ENCODE results near the gene ARL14EP. TPM values are rescaled to one million over a fixed set of nuclear protein-coding genes. Genes with fewer than 3 reads are reported as not detected.

The ARL14EP gene
- total and polyA plus RNA-seq, 4 donors = 19.0 to 23.7 (median 20.2) TPM

GRCh38 chr11:30358536-30358935 lies 35.6 kb downstream of the ARL14EP start:
- no peaks in the 10 kb centered on the region for H3K27me3 ChIP-seq (ENCODE audit: control insufficient read depth in 1 of 2, insufficient read depth in 2 of 2, low read length in 1 of 2)
- H3K4me3 ChIP-seq (ENCODE audit: low read length in 2 of 2) = no peak overlapping the region
- ATAC-seq (ENCODE audit: low FRiP score) (no peak), DNase-seq (no peak)
- intact Hi-C loops (cut with DNase I) = no loop called here
- H3K36me3 ChIP-seq (ENCODE audit: control insufficient read depth in 1 of 2, insufficient read depth in 2 of 2, low read length in 1 of 2) = no peaks in the 10 kb centered on the region
- H3K4me1 ChIP-seq (ENCODE audit: control insufficient read depth in 1 of 2, insufficient read depth in 2 of 2, low read length in 2 of 2) = no peaks in the 10 kb centered on the region
- H3K9me3 ChIP-seq (ENCODE audit: control insufficient read depth, low read length) = no peaks in the 10 kb centered on the region
- 29 to 43% methylated on average over 2 of the region's 2 CpGs for WGBS, 2 donors
- H3K27ac ChIP-seq (ENCODE audit: low read depth in 1 of 2, low read length in 2 of 2) = no peak overlapping the region

DNA sequence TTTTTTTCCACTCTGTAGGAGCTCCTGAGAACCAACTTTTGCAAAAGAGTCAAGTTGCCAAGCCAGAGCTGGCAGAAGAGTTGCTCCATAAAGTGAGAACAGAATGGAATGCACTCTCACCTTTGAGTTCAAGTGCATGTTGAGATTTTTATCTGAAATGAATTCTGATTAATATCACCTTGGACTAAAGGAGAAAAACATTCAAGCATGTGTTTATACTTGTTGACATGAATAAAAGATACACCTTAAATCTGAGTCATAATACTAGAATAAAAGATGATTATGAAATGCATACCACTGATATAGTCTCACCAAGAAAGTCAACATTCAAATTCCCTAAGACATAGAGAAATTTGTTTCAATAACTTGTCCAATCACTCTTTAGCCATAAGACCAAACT lies 37.8 kb downstream of the ARL14EP start:
- Histone ChIP-seq H3K27ac (ENCODE audit: low read depth in 1 of 2, low read length in 2 of 2) (no peak overlapping the region), H3K4me1 (ENCODE audit: control insufficient read depth in 1 of 2, insufficient read depth in 2 of 2, low read length in 2 of 2) (no peaks in the 10 kb centered on the region), H3K4me3 (ENCODE audit: low read length in 2 of 2) (no peak overlapping the region), H3K9me3 (ENCODE audit: control insufficient read depth, low read length) (no peaks in the 10 kb centered on the region), H3K36me3 (ENCODE audit: control insufficient read depth in 1 of 2, insufficient read depth in 2 of 2, low read length in 1 of 2) (no peaks in the 10 kb centered on the region), H3K27me3 (ENCODE audit: control insufficient read depth in 1 of 2, insufficient read depth in 2 of 2, low read length in 1 of 2) (no peaks in the 10 kb centered on the region)
- ATAC-seq (ENCODE audit: low FRiP score) = no peak
- intact Hi-C loops (cut with DNase I) = no loop called here
- no peak for DNase-seq

DNA sequence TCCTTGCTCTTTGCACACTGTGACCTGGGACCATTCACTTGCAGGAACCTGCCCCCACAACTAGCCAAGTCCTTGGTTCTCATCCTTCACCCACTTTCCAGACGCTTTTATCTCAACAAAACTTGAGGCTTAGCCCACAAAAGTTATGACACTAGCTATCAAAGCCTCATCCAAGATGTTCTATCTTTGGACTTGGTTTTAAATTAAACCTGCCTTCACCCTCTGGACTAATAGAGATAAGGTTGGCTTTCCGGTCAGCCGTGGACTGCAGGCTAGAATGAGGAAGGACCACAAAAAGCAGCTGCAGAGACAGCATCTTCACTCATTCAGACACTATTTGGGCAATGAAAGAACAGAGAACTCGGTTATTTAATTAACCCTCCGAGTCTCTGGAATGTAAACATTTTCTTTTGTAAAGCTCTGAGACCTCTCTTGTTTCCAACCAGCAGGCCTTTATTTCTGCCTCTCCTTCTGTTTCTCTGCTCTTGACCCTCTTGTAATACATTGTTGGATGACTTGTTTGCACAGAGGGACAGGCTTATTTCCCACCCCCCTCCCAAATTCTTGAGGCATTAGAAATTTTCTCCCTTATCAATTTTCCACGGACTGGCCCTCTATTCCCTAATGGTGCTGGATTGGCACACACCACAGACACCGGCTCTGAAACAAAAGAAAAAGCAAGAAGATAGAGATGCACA lies 41.4 kb downstream of the ARL14EP start:
- ATAC-seq (ENCODE audit: low FRiP score) = no peak
- Histone ChIP-seq H3K9me3 (ENCODE audit: control insufficient read depth, low read length) (no peaks in the 10 kb centered on the region), H3K4me3 (ENCODE audit: low read length in 2 of 2) (no peak overlapping the region), H3K27me3 (ENCODE audit: control insufficient read depth in 1 of 2, insufficient read depth in 2 of 2, low read length in 1 of 2) (no peaks in the 10 kb centered on the region), H3K27ac (ENCODE audit: low read depth in 1 of 2, low read length in 2 of 2) (no peak overlapping the region), H3K36me3 (ENCODE audit: control insufficient read depth in 1 of 2, insufficient read depth in 2 of 2, low read length in 1 of 2) (no peaks in the 10 kb centered on the region), H3K4me1 (ENCODE audit: control insufficient read depth in 1 of 2, insufficient read depth in 2 of 2, low read length in 2 of 2) (no peaks in the 10 kb centered on the region)
- DNase-seq = no peak
- 43 to 44% methylated on average over 7 of the region's 7 CpGs for WGBS, 2 donors
- intact Hi-C loops (cut with DNase I) = no loop called here

- DNase-seq (no peak), ATAC-seq (ENCODE audit: low FRiP score) (no peak)
- no peaks in the 10 kb centered on the region for H3K9me3 ChIP-seq (ENCODE audit: control insufficient read depth, low read length)
- intact Hi-C loops (cut with DNase I) = no loop called here
- H3K4me1 ChIP-seq (ENCODE audit: control insufficient read depth in 1 of 2, insufficient read depth in 2 of 2, low read length in 2 of 2) = no peaks in the 10 kb centered on the region
- no peak overlapping the region for H3K27ac ChIP-seq (ENCODE audit: low read depth in 1 of 2, low read length in 2 of 2)
- no peaks in the 10 kb centered on the region for H3K27me3 ChIP-seq (ENCODE audit: control insufficient read depth in 1 of 2, insufficient read depth in 2 of 2, low read length in 1 of 2)
- 86 to 89% methylated on average over 9 of the region's 9 CpGs for WGBS, 2 donors
- H3K36me3 ChIP-seq (ENCODE audit: control insufficient read depth in 1 of 2, insufficient read depth in 2 of 2, low read length in 1 of 2) = no peaks in the 10 kb centered on the region
- no peak overlapping the region for H3K4me3 ChIP-seq (ENCODE audit: low read length in 2 of 2)
Observed at GRCh38 chr11:30364837-30365482, 42.1 kb downstream of the ARL14EP start.

DNA sequence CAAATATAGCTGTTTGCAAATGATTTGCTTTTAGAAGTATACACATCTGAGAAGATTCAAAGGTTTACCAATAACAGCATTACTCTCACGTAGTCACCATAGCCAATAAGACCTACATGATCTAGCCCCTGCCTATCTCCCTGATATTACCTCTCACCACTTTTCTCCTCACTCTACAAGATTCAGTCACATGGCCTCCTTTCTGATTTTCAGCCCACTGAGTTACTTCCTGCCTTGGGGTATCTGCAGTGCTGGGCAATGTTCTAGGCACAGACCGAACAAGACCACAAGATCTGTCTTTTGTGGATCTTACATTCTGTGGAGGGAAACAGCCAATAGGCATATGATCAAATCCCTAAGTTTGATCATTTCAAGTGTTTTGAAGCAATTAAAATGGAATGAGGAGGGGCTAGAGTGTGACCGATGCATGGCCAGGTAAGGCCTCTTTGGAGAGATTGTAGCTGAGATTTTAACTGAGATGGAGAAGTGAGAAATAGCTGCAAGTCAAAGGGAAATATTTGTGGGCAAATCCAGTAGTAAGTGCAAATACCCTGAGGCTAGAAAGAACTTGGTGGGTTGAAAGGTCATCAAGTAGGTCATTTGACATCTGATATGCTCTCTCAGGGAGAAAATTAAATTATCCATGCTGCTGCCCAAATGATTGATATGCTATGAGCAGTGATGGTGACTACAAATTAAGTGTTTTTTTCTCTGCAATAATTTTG lies 43.1 kb downstream of the ARL14EP start:
- 96 to 97% methylated on average over 3 of the region's 3 CpGs for WGBS, 2 donors
- Histone ChIP-seq H3K27ac (ENCODE audit: low read depth in 1 of 2, low read length in 2 of 2) (no peak overlapping the region), H3K9me3 (ENCODE audit: control insufficient read depth, low read length) (no peaks in the 10 kb centered on the region), H3K4me3 (ENCODE audit: low read length in 2 of 2) (no peak overlapping the region), H3K4me1 (ENCODE audit: control insufficient read depth in 1 of 2, insufficient read depth in 2 of 2, low read length in 2 of 2) (no peaks in the 10 kb centered on the region), H3K27me3 (ENCODE audit: control insufficient read depth in 1 of 2, insufficient read depth in 2 of 2, low read length in 1 of 2) (no peaks in the 10 kb centered on the region), H3K36me3 (ENCODE audit: control insufficient read depth in 1 of 2, insufficient read depth in 2 of 2, low read length in 1 of 2) (no peaks in the 10 kb centered on the region)
- DNase-seq = no peak
- ATAC-seq (ENCODE audit: low FRiP score) = no peak
- intact Hi-C loops (cut with DNase I) = no loop called here

DNA sequence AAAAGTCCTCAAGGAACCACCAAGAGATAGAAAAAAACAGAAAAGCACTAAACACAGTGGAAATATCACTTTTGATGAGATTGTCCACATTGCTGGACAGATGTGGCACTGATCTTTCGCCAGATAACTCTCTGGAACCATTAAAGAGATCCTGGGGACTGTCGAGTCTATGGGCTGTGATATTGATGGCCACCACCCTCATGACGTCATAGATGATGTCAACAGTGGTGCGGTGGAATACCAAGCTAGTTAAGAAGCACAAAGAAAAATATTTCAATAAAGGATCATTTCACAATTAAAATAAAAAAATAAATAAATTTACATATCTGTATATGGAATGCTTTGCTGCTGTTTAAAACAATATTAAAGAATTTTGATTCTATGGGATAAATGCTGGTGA lies 45.5 kb downstream of the ARL14EP start:
- Histone ChIP-seq H3K4me1 (ENCODE audit: control insufficient read depth in 1 of 2, insufficient read depth in 2 of 2, low read length in 2 of 2) (no peaks in the 10 kb centered on the region), H3K27ac (ENCODE audit: low read depth in 1 of 2, low read length in 2 of 2) (no peak overlapping the region), H3K4me3 (ENCODE audit: low read length in 2 of 2) (no peak overlapping the region), H3K9me3 (ENCODE audit: control insufficient read depth, low read length) (no peaks in the 10 kb centered on the region), H3K36me3 (ENCODE audit: control insufficient read depth in 1 of 2, insufficient read depth in 2 of 2, low read length in 1 of 2) (no peaks in the 10 kb centered on the region), H3K27me3 (ENCODE audit: control insufficient read depth in 1 of 2, insufficient read depth in 2 of 2, low read length in 1 of 2) (no peaks in the 10 kb centered on the region)
- intact Hi-C loops (cut with DNase I) = no loop called here
- ATAC-seq (ENCODE audit: low FRiP score) = no peak
- WGBS, 2 donors = 91 to 93% methylated on average over 4 of the region's 4 CpGs
- no peak for DNase-seq

GRCh38 chr11:30370164-30370563 lies 47.3 kb downstream of the ARL14EP start:
- intact Hi-C loops (cut with DNase I) = no loop called here

DNA sequence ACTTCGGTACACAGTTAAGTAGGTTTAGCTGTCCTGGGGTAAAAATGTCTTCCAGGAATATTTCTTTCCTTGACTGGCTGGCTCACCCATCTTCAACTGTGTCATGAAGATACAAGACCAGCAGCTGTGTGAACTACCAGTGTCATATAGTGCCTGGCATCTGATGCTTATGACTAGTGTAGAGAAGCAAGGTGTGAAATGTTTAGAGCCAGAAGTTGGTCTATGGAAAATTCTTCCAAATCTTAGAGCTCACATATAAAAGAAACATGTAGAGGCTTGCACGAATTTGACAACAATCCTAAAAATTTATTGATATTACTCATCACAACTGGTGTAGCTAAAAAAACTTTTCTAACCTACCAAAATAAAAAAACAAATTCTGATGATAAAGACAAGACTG lies 54.4 kb downstream of the ARL14EP start:
- Histone ChIP-seq H3K36me3 (ENCODE audit: control insufficient read depth in 1 of 2, insufficient read depth in 2 of 2, low read length in 1 of 2) (no peaks in the 10 kb centered on the region), H3K4me3 (ENCODE audit: low read length in 2 of 2) (no peak overlapping the region), H3K4me1 (ENCODE audit: control insufficient read depth in 1 of 2, insufficient read depth in 2 of 2, low read length in 2 of 2) (no peaks in the 10 kb centered on the region), H3K27ac (ENCODE audit: low read depth in 1 of 2, low read length in 2 of 2) (no peak overlapping the region), H3K9me3 (ENCODE audit: control insufficient read depth, low read length) (peaks cover 2% of the 10 kb centered on the region), H3K27me3 (ENCODE audit: control insufficient read depth in 1 of 2, insufficient read depth in 2 of 2, low read length in 1 of 2) (peaks cover 0 to 1% of the 10 kb centered on the region in 2 donors)
- intact Hi-C loops (cut with DNase I) = no loop called here
- DNase-seq (no peak), ATAC-seq (ENCODE audit: low FRiP score) (no peak)
- WGBS, 2 donors = 90 to 94% methylated on average over 2 of the region's 2 CpGs

More at GRCh38 chr11:30370164-30370563, 47.3 kb downstream of the ARL14EP start:
- whole genome bisulfite sequencing, 2 donors = 87 to 89% methylated on average over 1 of the region's 1 CpG
- no peak overlapping the region for H3K27ac ChIP-seq (ENCODE audit: low read depth in 1 of 2, low read length in 2 of 2)
- no peak overlapping the region for H3K4me3 ChIP-seq (ENCODE audit: low read length in 2 of 2)
- DNase-seq (no peak), ATAC-seq (ENCODE audit: low FRiP score) (no peak)
- H3K27me3 ChIP-seq (ENCODE audit: control insufficient read depth in 1 of 2, insufficient read depth in 2 of 2, low read length in 1 of 2) = no peaks in the 10 kb centered on the region
- H3K36me3 ChIP-seq (ENCODE audit: control insufficient read depth in 1 of 2, insufficient read depth in 2 of 2, low read length in 1 of 2) = no peaks in the 10 kb centered on the region
- H3K9me3 ChIP-seq (ENCODE audit: control insufficient read depth, low read length) = no peaks in the 10 kb centered on the region
- H3K4me1 ChIP-seq (ENCODE audit: control insufficient read depth in 1 of 2, insufficient read depth in 2 of 2, low read length in 2 of 2) = no peaks in the 10 kb centered on the region

DNA sequence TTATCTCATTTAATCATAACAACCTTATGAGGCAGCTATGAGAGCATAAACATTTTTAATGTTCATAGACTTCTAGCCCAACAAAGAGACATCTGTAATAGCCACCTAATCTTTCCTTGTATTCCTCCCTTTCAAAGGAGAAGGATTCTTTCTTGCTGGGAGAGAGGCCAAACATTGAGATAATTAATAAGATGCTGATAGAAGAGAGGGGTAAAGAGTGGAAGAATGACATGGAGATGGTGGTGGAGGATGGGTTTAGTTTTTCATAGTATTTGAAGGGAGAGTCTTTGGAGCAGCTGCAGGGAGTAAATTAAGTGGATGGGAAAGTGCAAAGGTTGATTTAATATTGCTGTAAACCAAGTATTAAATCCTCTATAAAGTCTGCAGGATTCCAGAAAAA lies 57.9 kb downstream of the ARL14EP start:
- DNase-seq = no peak
- ATAC-seq (ENCODE audit: low FRiP score) = no peak
- no peaks in the 10 kb centered on the region for H3K36me3 ChIP-seq (ENCODE audit: control insufficient read depth in 1 of 2, insufficient read depth in 2 of 2, low read length in 1 of 2)
- H3K4me1 ChIP-seq (ENCODE audit: control insufficient read depth in 1 of 2, insufficient read depth in 2 of 2, low read length in 2 of 2) = no peaks in the 10 kb centered on the region
- H3K27me3 ChIP-seq (ENCODE audit: control insufficient read depth in 1 of 2, insufficient read depth in 2 of 2, low read length in 1 of 2) = peaks cover 0 to 3% of the 10 kb centered on the region in 2 donors
- no peak overlapping the region for H3K4me3 ChIP-seq (ENCODE audit: low read length in 2 of 2)
- H3K27ac ChIP-seq (ENCODE audit: low read depth in 1 of 2, low read length in 2 of 2) = no peak overlapping the region
- intact Hi-C loops (cut with DNase I) = no loop called here
- H3K9me3 ChIP-seq (ENCODE audit: control insufficient read depth, low read length) = peaks cover 2% of the 10 kb centered on the region
